HG03097 (cell line): Measurements from ENCODE around the gene C10orf67.

Experiments used
- ATAC-seq: cut with Tn5 transposase; IDR thresholded peaks from one replicate; pipeline ENCODE4 v1.9.1; 2021; ENCODE audit not compliant: unreplicated experiment, low FRiP score

The C10orf67 gene

GRCh38 chr10:23200586-23200985 lies 144.0 kb downstream of the C10orf67 start:
- no peak for ATAC-seq

- no peak for ATAC-seq
These were observed 144.7 kb downstream of the C10orf67 start for GRCh38 chr10:23199768-23200511.

GRCh38 chr10:23198940-23199767 lies 145.4 kb downstream of the C10orf67 start:
- no peak for ATAC-seq

GRCh38 chr10:23198610-23198939 lies 146.0 kb downstream of the C10orf67 start:
- no peak for ATAC-seq

- ATAC-seq = no peak
These were observed 147.2 kb downstream of the C10orf67 start for GRCh38 chr10:23197416-23197861.

- no peak for ATAC-seq
These were observed 147.7 kb downstream of the C10orf67 start for GRCh38 chr10:23196915-23197314.

GRCh38 chr10:23195846-23196600 lies 148.6 kb downstream of the C10orf67 start:
- ATAC-seq = no peak

- no peak for ATAC-seq
These were observed 149.4 kb downstream of the C10orf67 start for GRCh38 chr10:23194966-23195845.

GRCh38 chr10:23194471-23194965 lies 150.1 kb downstream of the C10orf67 start:
- no peak for ATAC-seq

GRCh38 chr10:23193435-23194074 lies 151.0 kb downstream of the C10orf67 start:
- no peak for ATAC-seq

- no peak for ATAC-seq
These were observed 151.7 kb downstream of the C10orf67 start for GRCh38 chr10:23192712-23193434.

GRCh38 chr10:23191764-23192711 lies 152.6 kb downstream of the C10orf67 start, which contains the start of gene PTF1A:
PTF1A (plus strand) TSS chr10:23192312; CDS start chr10:23192531, 219 bp downstream.
- no peak for ATAC-seq

- ATAC-seq = no peak
These were observed 153.5 kb downstream of the C10orf67 start for GRCh38 chr10:23190872-23191763.

GRCh38 chr10:23189024-23189423 lies 155.6 kb downstream of the C10orf67 start:
- no peak for ATAC-seq

- no peak for ATAC-seq
These were observed 157.4 kb downstream of the C10orf67 start for GRCh38 chr10:23187155-23187554.

- ATAC-seq = no peak
These were observed 157.9 kb downstream of the C10orf67 start for GRCh38 chr10:23186697-23187096.

- ATAC-seq = no peak
These were observed 158.4 kb downstream of the C10orf67 start for GRCh38 chr10:23186178-23186577.
